ENCODE measurements around the gene PPP1R14D.

Gene PPP1R14D

GRCh38 chr15:40852529-40852928 lies 24.0 kb upstream of the PPP1R14D start:
- DNase-seq (ENCODE audit: low read depth, low spot score): no peak

- no peak for DNase-seq (ENCODE audit: low read depth, low spot score)
Measured at GRCh38 chr15:40850576-40851112, 22.1 kb upstream of the PPP1R14D start.

DNA sequence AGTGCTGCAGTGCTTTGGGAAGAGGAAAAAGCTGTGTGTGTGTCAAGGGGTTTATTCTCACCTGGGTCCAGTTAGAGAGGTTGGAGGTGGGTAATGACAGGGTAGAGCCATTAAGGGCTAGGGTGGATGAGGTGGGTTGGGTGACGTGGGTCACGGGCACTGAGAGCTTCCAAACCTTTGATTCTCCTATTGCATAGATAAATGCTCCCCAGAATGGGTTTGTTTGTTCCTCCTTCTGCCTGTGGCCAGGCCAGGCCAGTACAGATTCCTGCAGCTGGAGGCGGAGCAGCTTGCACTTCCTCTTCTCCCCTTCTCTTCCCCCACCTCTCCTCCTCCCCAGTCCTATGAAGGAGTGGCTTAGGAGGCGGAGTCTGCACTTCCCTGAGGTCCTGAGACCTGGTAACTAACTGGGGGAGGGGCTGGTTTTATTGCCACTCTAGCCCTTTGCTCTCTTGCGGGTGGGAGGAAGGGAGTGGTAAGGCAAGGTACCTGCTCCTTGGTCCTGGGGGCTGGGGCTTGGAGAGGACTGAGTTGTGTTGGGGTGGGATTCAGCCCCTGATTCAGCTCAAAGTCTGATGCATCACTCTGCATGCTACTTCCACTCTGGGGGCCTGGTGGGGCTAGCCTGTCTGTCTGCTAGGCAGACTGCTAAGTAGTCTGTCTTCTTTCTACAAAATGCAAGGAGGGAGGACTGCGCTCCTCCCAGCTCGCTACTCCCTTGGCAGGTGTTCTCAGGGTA lies 18.9 kb upstream of the PPP1R14D start:
- no peak for DNase-seq (ENCODE audit: low read depth, low spot score)

DNA sequence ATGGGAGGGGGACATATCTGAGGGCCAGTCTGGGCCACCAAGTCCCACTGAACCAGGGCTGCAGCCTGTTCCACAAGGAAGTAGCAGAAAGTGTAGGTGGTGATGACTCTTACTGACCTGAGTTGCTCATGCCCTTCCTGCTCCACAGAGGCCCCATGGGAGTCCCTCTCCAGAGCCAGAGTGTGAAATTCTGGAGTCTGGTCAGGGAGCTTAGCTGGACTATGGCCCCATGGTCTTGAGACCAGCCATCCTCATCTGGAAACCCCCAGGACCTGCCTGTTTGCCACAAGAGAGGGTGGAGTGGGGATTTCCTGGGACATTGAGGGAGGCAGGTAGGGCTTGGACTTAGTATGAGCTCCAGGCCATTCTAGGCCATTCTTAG lies 18.3 kb upstream of the PPP1R14D start:
- no peak for DNase-seq (ENCODE audit: low read depth, low spot score)

DNA sequence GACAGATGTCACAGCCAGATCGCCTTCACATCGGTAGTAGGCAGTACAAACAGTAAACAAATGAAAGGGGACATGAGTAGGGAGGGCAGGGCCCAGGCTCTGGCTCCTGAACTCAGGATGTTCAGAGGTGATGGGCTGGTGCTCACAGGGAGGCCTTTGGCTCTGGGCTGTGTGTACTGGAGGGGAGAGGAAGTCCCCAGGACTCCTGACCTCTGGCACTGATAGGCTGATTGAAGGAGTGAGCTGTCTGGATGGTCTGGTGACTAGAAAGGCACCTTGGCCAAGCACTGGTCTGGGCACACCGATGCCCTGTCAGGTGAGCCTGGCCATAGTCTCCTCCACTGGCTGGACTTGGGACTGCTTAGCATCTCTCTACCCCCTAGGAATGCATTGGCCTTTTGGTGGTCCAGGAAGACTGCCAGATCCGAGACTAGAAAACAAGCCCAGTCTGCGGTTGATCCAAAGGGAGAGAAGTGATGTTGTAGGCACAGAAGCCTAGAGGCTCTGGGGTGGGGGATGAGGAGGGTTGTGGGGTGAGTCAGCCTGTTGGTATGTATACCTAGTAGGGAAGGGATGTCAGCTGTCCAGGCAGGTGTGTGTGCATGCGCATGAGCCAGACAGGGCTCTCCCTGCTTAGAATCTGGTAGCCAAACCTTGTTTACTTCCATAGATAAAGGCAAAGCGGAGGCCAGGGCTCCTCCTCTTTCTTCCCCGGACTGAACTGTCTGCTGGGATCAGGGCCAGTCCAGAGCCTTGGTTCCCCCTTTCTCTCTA lies 17.2 kb upstream of the PPP1R14D start:
- no peak for DNase-seq (ENCODE audit: low read depth, low spot score)

DNA sequence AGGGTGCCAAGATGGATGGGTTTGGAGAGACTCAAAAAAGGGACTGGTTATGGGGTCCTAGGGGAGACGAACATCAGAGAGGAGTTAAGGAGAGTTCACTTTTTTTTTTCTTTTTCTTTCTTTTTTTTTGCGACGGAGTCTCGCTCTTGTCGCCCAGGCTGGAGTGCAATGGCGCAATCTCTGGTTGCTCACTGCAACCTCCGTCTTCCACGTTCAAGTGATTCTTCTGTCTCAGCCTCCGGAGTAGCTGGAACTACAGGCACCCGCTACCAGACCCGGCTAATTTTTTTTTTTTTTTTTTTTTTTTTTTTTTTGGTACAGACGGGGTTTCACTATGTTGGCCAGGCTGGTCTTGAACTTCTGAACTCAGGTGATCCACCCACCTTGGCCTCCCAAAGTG lies 16.5 kb upstream of the PPP1R14D start:
- DNase-seq (ENCODE audit: low read depth, low spot score): no peak

DNA sequence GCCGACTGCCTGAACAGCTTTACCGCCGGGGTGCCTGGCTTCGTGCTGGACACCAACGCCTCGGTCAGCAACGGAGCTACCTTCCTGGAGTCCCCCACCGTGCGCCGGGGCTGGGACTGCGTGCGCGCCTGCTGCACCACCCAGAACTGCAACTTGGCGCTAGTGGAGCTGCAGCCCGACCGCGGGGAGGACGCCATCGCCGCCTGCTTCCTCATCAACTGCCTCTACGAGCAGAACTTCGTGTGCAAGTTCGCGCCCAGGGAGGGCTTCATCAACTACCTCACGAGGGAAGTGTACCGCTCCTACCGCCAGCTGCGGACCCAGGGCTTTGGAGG lies 16.2 kb upstream of the PPP1R14D start:
- no peak for DNase-seq (ENCODE audit: low read depth, low spot score)

DNA sequence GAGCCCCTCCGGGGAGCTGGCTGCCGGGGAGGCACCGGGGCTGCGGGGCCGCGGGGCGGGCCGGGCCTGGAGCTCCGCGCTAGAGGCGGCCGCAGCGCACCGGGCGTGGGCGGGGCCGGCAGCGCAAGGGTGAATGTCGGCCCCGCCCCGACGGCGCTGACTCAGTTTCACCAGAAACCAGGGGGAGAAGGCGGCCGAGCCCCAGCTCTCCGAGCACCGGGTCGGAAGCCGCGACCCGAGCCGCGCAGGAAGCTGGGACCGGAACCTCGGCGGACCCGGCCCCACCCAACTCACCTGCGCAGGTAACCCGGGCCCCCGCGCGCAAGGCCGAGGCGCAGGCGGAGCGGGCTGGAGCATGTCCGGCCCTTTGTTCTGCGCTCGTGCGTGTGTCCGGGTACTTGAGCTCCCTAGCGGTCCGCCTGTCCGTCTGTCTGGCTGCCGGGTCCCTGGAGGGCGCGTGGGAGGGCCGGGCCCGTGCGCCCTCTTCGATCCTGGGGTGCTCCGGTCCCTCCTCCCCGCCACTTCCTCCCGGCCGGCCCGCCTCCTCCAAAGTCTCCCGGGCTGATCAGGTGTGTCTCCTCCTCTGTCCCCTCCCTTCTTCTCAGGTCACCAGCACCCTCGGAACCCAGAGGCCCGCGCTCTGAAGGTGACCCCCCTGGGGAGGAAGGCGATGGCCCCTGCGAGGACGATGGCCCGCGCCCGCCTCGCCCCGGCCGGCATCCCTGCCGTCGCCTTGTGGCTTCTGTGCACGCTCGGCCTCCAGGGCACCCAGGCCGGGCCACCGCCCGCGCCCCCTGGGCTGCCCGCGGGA lies 15.6 kb upstream of the PPP1R14D start, which contains the start of gene SPINT1:
SPINT1 (plus strand) TSS at position 164 of the 811 bp plus-strand sequence; CDS start at position 671, 507 bp downstream.
- DNase-seq (ENCODE audit: low read depth, low spot score): peak; percentile 36

- no peak for DNase-seq (ENCODE audit: low read depth, low spot score)
Measured at GRCh38 chr15:40843261-40843884, 14.9 kb upstream of the PPP1R14D start.

- no peak for DNase-seq (ENCODE audit: low read depth, low spot score)
Measured at GRCh38 chr15:40841741-40842140, 13.2 kb upstream of the PPP1R14D start.

- no peak for DNase-seq (ENCODE audit: low read depth, low spot score)
Measured at GRCh38 chr15:40838756-40839155, 10.2 kb upstream of the PPP1R14D start.

- no peak for DNase-seq (ENCODE audit: low read depth, low spot score)
Measured at GRCh38 chr15:40836020-40836419, 7.5 kb upstream of the PPP1R14D start.

GRCh38 chr15:40832903-40833302 lies 4.4 kb upstream of the PPP1R14D start:
- DNase-seq (ENCODE audit: low read depth, low spot score): no peak

- DNase-seq (ENCODE audit: low read depth, low spot score): no peak
Measured at GRCh38 chr15:40831861-40832260, 3.4 kb upstream of the PPP1R14D start.

DNA sequence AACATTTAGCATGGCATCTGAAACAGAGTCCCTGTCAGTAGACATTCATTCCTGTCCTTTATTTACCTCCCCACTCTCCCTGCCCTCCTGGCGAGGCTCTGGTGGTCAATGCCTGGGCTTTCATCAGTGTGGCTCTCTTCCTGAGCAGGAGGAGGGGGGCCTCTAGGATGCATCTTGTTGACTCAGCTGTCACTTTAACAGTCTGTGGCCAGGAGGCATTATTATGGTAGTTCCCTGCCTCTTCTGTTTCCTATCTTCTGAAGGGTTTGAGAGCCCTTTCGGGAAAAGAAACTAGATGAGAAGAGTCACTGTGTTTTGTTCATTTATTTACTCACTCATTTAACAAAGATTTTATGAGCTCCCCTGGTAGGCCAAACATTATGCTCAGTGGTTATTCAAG lies 2.4 kb upstream of the PPP1R14D start:
- DNase-seq (ENCODE audit: low read depth, low spot score): no peak

DNA sequence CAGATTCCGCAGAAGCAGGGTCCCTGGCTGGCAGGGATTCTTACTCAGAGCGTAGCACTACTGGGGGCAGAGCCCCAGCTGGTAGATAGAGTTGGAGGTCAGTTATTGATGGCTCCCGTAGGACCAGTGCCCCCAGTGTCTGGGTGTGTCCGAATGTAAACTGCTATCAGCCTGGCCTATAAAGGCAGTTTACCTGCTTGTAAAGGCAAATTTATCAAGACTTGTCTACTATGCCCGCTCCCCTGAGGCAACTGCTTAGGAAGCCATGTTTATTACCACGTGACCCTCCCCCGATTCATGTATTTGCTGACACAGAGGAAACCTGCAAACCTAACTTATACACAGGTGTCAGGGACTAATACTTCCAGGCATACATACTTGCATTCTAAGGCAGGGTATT lies 607 bp upstream of the PPP1R14D start:
- DNase-seq (ENCODE audit: low read depth, low spot score): no peak

DNA sequence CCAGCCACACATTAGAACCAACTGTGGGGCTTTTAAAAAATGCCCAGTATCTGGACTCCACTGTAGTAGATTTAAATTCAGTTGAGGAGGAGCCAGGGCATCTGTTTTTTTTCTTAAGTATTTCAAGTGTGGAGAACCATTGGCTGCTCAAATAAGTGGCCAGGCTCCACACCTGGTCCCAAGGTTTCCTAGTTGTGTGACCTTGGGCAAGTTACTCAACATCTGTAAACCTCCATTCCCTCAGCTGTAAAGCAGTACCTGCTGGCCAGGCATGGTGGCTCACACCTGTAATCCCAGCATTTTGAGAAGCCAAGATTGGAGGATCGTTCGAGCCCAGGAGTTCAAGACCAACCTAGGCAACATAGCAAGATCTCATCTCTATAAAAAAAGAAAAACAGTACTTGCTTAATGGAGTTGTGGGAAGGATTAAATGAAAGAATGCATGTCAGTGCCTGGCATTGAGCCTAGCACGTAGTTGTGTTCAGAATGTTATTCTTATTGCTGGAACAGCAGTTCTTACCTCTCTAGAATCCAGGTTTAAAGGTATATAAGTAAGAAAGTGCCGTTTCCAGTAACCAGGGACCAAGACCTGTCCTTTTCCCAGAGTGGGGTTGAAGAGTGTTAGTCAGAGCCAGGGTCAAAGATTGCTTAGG lies 2.0 kb downstream of the PPP1R14D start:
- no peak for DNase-seq (ENCODE audit: low read depth, low spot score)

DNA sequence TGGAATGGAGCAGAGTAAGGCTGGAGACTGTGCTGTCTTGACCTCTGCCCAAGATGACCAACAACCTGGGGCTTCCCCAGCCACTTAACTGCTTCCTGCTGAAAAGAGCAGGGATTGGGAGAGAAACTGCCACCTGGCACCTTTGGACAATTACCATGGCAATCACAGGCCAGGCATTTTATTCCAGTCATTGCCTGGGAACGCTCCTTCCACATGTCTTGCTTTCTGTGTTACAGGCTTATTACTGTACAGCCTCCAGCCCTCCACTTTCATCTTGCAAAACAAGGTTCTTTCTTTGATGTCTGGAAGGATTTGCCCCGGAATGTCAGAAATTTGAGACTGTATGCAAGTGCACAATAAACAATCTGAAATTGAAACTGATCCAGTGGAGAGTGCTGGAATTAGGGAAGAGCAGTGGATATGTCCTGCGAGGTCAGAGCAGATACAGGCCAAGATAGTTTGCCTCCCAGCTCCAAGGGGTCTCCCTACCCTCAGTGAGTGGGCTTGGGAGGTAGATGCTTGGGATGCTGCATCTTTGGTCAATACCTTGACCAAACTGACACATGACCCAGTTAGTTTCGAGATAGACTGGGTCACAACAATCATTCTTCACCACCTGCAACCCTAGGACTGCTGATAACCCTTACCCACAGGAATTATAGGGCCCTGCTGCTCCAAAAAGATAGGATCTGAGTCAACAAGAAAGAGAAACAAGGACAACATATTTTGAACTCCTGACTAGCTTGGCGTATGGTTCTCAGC lies 2.7 kb downstream of the PPP1R14D start:
- DNase-seq (ENCODE audit: low read depth, low spot score): no peak

DNA sequence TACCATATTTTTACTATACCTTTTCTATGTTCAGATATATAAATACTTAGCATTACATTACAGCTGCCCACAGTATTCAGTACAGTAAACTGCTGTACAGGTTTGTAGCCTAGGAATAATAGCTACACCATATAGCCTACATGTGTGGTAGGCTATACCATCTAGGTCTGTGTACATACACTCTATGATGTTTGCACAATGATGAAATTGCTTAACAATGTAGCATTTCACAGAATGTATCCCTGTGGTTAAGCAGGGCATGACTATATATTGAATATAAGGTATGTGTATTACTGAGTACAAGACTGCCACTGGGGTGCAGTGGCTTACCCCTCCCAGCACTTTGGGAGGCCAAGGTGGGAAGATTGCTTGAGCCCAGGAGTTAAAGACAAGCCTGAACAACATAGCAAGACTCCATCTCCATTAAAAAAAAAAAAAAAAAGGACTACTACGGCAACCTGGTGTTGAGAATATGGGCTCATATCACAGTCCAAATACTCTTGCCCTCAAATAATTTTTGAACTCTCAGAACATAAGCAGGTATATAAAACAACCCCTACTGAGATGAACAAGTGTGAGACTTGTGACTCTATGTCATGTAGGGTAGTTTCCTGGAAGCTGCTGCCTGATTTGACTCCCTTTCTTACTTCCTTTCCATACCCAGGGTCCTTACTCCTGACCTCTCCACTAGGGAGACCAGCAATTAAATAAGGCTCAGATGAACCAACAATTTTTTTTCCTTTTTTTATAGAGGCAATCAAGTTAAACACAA lies 4.8 kb downstream of the PPP1R14D start:
- DNase-seq (ENCODE audit: low read depth, low spot score): no peak

- no peak for DNase-seq (ENCODE audit: low read depth, low spot score)
Measured at GRCh38 chr15:40821195-40821594, 7.3 kb downstream of the PPP1R14D start.

Measured in activated naive CD8-positive, alpha-beta T cell treated with anti-CD3 and anti-CD28 coated beads, Interleukin-2, amount 50 U/mL, for 16 hours (primary cell).